DOHH2 (cell line): ENCODE measurements around the gene GPR78.

Experiments used
- CTCF ChIP-seq: fragments of 200-600 bp; sonication (generic); IDR thresholded peaks from one replicate; pipeline ENCODE4 v1.5.1; 2014; ENCODE audit warnings: antibody characterized with exemption, mild to moderate bottlenecking, low read depth, low read length; ENCODE audit not compliant: poor library complexity, severe bottlenecking
- EZH2phosphoT487 ChIP-seq: fragments of 200-600 bp; sonication (generic); IDR thresholded peaks from 2 replicates; pipeline ENCODE4 v1.6.1; 2017; ENCODE audit warnings: borderline replicate concordance, mild to moderate bottlenecking, antibody characterized with exemption, low read length, moderate library complexity, mixed read lengths

DNA sequence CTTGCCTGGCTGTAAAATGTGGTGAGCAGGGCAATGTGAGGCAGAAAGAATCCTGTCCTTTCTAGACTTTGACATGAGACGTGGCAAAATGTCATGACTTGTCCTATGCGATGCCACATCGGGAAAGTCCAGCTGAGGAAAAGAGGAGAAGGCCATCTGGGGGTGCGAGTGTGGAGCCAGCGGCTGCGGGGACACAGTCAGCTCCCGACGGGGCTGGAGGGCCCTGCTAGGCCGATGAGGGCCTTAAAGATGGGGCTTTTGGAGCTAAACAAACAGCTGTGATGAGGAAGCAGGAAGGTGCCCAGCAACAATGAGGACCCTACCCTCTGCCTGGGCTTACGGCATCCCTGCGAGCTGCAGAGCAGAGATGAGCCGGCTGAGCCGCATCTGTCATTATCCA is 20.1 kb downstream of the GPR78 start:
- TF ChIP-seq CTCF (no peak), EZH2phosphoT487 (no peak)
